PC-3 (cell line): Measurements from ENCODE around the gene GK. TPM values are rescaled to one million over a fixed set of nuclear protein-coding genes. Genes with fewer than 3 reads are reported as not detected.

Experiments used
- ATAC-seq: fragments of 200-7000 bp; cut with Tn5 transposase; 2 replicates; pipeline ENCODE4 v1.9.1; 2020; ENCODE audit warnings: mild to moderate bottlenecking, moderate library complexity
- BruUV-seq: library from RNA; stranded (reverse); fragments of 400-500 nt; replicated peaks from 2 replicates; lab custom pipeline; 2021; lab: Mats Ljungman, UMichigan
- CTCF ChIA-PET: fragments of 300-600 bp; sonication (Branson Sonifier 250); formaldehyde crosslinking; loops from one replicate; lab custom pipeline; 2022; ENCODE audit warnings: antibody characterized with exemption; lab: Charles Lee
- POLR2A ChIA-PET: fragments of 300-600 bp; sonication (Branson Sonifier 250); formaldehyde crosslinking; loops from one replicate; lab custom pipeline; 2022; ENCODE audit warnings: antibody characterized with exemption; ENCODE audit not compliant: unreplicated experiment; lab: Charles Lee
- DNase-seq: peaks from one replicate; pipeline ENCODE4 v3.0.0-alpha.2; 2015
- H2AFZ ChIP-seq: fragments of 300-600 bp; sonication (generic); 2 replicates; pipeline ENCODE4 v1.6.0; 2016; ENCODE audit warnings: antibody characterized with exemption, low read length
- H3F3A ChIP-seq: fragments of 300-600 bp; sonication (generic); one replicate; pipeline ENCODE4 v1.6.0; 2017; ENCODE audit warnings: antibody characterized with exemption, low read length, control low read depth, mild to moderate bottlenecking; ENCODE audit not compliant: unreplicated experiment
- H3K27ac ChIP-seq: fragments of 300-600 bp; sonication (generic); 2 replicates; pipeline ENCODE4 v1.5.1; 2016; ENCODE audit warnings: mild to moderate bottlenecking, low read length
- H3K27me3 ChIP-seq: fragments of 300-600 bp; sonication (generic); 2 replicates; pipeline ENCODE4 v1.6.1; 2016; ENCODE audit warnings: low read length, mixed read lengths
- H3K36me3 ChIP-seq: fragments of 300-600 bp; sonication (generic); 2 replicates; pipeline ENCODE4 v1.6.1; 2016; ENCODE audit warnings: low read depth, mixed run types, low read length, mixed read lengths
- H3K4me1 ChIP-seq: fragments of 300-600 bp; sonication (generic); 2 replicates; pipeline ENCODE4 v1.5.1; 2016; ENCODE audit warnings: low read length; ENCODE audit not compliant: insufficient read depth
- H3K4me2 ChIP-seq: fragments of 300-600 bp; sonication (generic); 2 replicates; pipeline ENCODE4 v1.6.0; 2016; ENCODE audit warnings: low read length
- H3K4me3 ChIP-seq: fragments of 300-600 bp; sonication (generic); 2 replicates; pipeline ENCODE4 v1.5.1; 2016; ENCODE audit warnings: mild to moderate bottlenecking, low read length, mixed read lengths
- H3K79me2 ChIP-seq: fragments of 300-600 bp; sonication (generic); 2 replicates; pipeline ENCODE4 v1.6.1; 2017; ENCODE audit warnings: low read length, mixed read lengths
- H3K9ac ChIP-seq: fragments of 300-600 bp; sonication (generic); 2 replicates; pipeline ENCODE4 v1.6.0; 2016; ENCODE audit warnings: mild to moderate bottlenecking, low read length
- H3K9me2 ChIP-seq: fragments of 300-600 bp; sonication (generic); replicated peaks from 2 replicates; pipeline ENCODE4 v1.6.1; 2016; ENCODE audit warnings: mixed run types, low read length, mixed read lengths
- H3K9me3 ChIP-seq: fragments of 300-600 bp; sonication (generic); 2 replicates; pipeline ENCODE4 v1.6.1; 2016; ENCODE audit warnings: low read length, mixed read lengths
- H4K20me1 ChIP-seq: fragments of 300-600 bp; sonication (generic); 2 replicates; pipeline ENCODE4 v1.6.1; 2016; ENCODE audit warnings: low read length, mixed read lengths
- EZH2 ChIP-seq: fragments of 300-600 bp; sonication (generic); IDR thresholded peaks from one replicate; pipeline ENCODE4 v1.6.1; 2017; ENCODE audit warnings: antibody characterized with exemption, mild to moderate bottlenecking, low read length; ENCODE audit not compliant: unreplicated experiment
- EZH2phosphoT487 ChIP-seq: fragments of 300-600 bp; sonication (generic); IDR thresholded peaks from 2 replicates; pipeline ENCODE4 v1.6.1; 2018; ENCODE audit warnings: mild to moderate bottlenecking, antibody characterized with exemption, low read length, borderline replicate concordance
- intact Hi-C: fragments of 100-400 bp; cut with micrococcal nuclease; formaldehyde crosslinking; loops from 2 replicates; pipeline ENCODE4 v1.9.0; 2023
- total RNA-seq: library from RNA; depleted of rRNA; stranded (reverse); fragments of >200 nt; gene quantifications from 2 replicates; pipeline ENCODE4 v1.2.3, GENCODE V29; 2014
- TF ChIP-seq, protein P1 (sequence below): fragments of 300-600 bp; sonication (generic); conservative IDR thresholded peaks from 2 replicates; pipeline ENCODE4 v1.5.1; 2017; ENCODE audit warnings: antibody characterized with exemption, low read depth, mild to moderate bottlenecking, low read length

The GK gene
- total RNA-seq, 1 experiment from 2014 or later = 4.1 TPM

GRCh38 chrX:30689116-30689515, 35.9 kb downstream of the GK start:
- H3K4me1 ChIP-seq = no peaks in the 10 kb centered on the region
- no peaks in the 10 kb centered on the region for H3K79me2 ChIP-seq
- no peaks in the 10 kb centered on the region for H3K9me3 ChIP-seq
- TF ChIP-seq, protein P1, sequence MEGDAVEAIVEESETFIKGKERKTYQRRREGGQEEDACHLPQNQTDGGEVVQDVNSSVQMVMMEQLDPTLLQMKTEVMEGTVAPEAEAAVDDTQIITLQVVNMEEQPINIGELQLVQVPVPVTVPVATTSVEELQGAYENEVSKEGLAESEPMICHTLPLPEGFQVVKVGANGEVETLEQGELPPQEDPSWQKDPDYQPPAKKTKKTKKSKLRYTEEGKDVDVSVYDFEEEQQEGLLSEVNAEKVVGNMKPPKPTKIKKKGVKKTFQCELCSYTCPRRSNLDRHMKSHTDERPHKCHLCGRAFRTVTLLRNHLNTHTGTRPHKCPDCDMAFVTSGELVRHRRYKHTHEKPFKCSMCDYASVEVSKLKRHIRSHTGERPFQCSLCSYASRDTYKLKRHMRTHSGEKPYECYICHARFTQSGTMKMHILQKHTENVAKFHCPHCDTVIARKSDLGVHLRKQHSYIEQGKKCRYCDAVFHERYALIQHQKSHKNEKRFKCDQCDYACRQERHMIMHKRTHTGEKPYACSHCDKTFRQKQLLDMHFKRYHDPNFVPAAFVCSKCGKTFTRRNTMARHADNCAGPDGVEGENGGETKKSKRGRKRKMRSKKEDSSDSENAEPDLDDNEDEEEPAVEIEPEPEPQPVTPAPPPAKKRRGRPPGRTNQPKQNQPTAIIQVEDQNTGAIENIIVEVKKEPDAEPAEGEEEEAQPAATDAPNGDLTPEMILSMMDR = no peak
- TF ChIP-seq EZH2phosphoT487 (no peak), EZH2 (no peak)
- H4K20me1 ChIP-seq = no peaks in the 10 kb centered on the region
- no peaks in the 10 kb centered on the region for H3K9me2 ChIP-seq
- H3K27me3 ChIP-seq = no peaks in the 10 kb centered on the region
- no peak for DNase-seq
- no peak overlapping the region for H3K9ac ChIP-seq
- no peaks in the 10 kb centered on the region for H3F3A ChIP-seq
- no TSS peak for BruUV-seq
- CTCF ChIA-PET = no interaction called here
- no peak overlapping the region for H3K4me3 ChIP-seq
- POLR2A ChIA-PET = no interaction called here
- no peak for ATAC-seq
- intact Hi-C loops = no loop called here
- H3K4me2 ChIP-seq = no peak overlapping the region
- no peak overlapping the region for H2AFZ ChIP-seq
- H3K36me3 ChIP-seq = no peaks in the 10 kb centered on the region
- H3K27ac ChIP-seq = no peak overlapping the region

- POLR2A ChIA-PET = no interaction called here
- CTCF ChIA-PET = no interaction called here
- Histone ChIP-seq H3K9ac (no peak overlapping the region), H4K20me1 (no peaks in the 10 kb centered on the region), H3K36me3 (no peaks in the 10 kb centered on the region), H3F3A (no peaks in the 10 kb centered on the region), H3K4me2 (no peak overlapping the region), H3K4me1 (no peaks in the 10 kb centered on the region), H3K79me2 (no peaks in the 10 kb centered on the region), H3K27me3 (no peaks in the 10 kb centered on the region), H2AFZ (no peak overlapping the region), H3K4me3 (no peak overlapping the region), H3K9me2 (no peaks in the 10 kb centered on the region), H3K9me3 (no peaks in the 10 kb centered on the region), H3K27ac (no peak overlapping the region)
- TF ChIP-seq, protein P1 = no peak
- TF ChIP-seq EZH2phosphoT487 (no peak), EZH2 (no peak)
- DNase-seq (no peak), ATAC-seq (no peak)
- no TSS peak for BruUV-seq
- intact Hi-C loops = no loop called here
Observed at GRCh38 chrX:30690330-30690729, 37.1 kb downstream of the GK start.

GRCh38 chrX:30693999-30694650, 40.9 kb downstream of the GK start:
- ATAC-seq = no peak
- ChIA-PET POLR2A (no interaction called here), CTCF (interaction anchor here (0.6 kb wide), 1 partner anchor 23 kb away, joined by 4 read pairs; no protein-coding TSS in a partner anchor)
- no peak overlapping the region for H3K4me2 ChIP-seq
- no peak overlapping the region for H3K27ac ChIP-seq
- no peaks in the 10 kb centered on the region for H3K9me3 ChIP-seq
- TF ChIP-seq EZH2phosphoT487 = no peak
- TF ChIP-seq, protein P1 = no peak
- TF ChIP-seq EZH2 = no peak
- H2AFZ ChIP-seq = no peak overlapping the region
- intact Hi-C loops = no loop called here
- no peaks in the 10 kb centered on the region for H3F3A ChIP-seq
- H3K4me3 ChIP-seq = no peak overlapping the region
- H3K9me2 ChIP-seq = no peaks in the 10 kb centered on the region
- no peaks in the 10 kb centered on the region for H3K36me3 ChIP-seq
- no peaks in the 10 kb centered on the region for H3K4me1 ChIP-seq
- no peak overlapping the region for H3K9ac ChIP-seq
- no peaks in the 10 kb centered on the region for H3K79me2 ChIP-seq
- no peaks in the 10 kb centered on the region for H4K20me1 ChIP-seq
- H3K27me3 ChIP-seq = no peaks in the 10 kb centered on the region
- no peak for DNase-seq
- BruUV-seq = no TSS peak
